HG02759 (cell line): Measurements from ENCODE around the gene CCDC134.

ENCODE experiments used
- ATAC-seq: cut with Tn5 transposase; IDR thresholded peaks from one replicate; pipeline ENCODE4 v1.9.1; 2021; ENCODE audit warnings: mild to moderate bottlenecking, moderate library complexity; ENCODE audit not compliant: unreplicated experiment

Gene CCDC134

DNA sequence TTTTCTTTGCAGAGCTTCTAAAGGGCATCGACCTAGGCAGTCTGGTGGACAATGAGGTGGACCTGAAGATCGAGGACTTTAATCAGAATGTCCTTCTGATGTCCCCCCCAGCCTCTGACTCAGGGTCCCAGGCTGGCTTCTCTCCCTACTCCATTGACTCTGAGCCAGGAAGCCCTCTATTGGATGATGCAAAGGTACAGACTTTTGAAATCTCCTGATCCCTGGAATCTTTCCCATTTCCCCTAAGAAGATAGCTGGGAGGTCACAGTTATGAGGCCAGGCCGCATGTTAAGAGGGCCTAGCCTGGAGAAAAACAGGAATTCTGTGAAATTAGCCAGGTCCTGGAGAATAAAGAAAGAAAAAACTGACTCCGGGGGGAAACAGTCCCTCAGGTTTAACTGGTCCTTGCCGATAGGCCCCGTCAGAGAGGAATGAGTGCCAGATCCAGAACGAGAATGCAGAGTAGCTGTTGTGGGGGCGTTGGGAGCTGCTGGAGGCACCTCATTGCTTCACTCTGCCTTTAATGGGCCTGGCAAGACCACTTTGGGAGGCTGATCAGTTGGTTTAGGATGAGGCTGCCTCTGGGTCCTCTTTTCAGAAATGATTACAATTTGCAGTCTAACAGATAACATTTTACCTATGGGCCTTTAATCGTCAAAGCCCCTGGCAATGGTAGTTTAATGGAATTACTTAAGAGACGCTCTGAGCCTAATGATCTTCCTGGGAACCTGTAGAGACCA lies 75.2 kb downstream of the CCDC134 start:
- ATAC-seq: no peak
